ENCODE data around the gene TBC1D23.

DNA sequence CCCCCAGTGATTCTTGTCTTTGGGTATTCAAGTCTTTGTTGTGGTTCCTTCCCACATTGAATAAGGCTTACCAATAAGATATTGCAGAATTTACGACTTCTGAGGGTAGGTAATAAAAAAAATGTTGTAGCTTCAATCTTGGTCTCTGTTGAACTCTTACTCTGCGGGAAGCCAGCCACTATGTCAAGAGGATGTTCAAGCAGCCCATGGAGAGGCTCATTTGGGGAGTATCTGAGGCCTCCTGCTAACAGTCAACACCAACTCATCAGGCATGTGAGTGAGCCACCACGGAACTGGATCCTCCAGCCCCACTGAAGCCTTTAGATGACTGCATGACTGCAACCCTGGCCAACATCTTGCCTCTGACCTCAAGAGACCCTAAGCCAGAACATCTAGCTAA lies 3.2 kb upstream of the TBC1D23 start:
- TF ChIP-seq, protein P1, sequence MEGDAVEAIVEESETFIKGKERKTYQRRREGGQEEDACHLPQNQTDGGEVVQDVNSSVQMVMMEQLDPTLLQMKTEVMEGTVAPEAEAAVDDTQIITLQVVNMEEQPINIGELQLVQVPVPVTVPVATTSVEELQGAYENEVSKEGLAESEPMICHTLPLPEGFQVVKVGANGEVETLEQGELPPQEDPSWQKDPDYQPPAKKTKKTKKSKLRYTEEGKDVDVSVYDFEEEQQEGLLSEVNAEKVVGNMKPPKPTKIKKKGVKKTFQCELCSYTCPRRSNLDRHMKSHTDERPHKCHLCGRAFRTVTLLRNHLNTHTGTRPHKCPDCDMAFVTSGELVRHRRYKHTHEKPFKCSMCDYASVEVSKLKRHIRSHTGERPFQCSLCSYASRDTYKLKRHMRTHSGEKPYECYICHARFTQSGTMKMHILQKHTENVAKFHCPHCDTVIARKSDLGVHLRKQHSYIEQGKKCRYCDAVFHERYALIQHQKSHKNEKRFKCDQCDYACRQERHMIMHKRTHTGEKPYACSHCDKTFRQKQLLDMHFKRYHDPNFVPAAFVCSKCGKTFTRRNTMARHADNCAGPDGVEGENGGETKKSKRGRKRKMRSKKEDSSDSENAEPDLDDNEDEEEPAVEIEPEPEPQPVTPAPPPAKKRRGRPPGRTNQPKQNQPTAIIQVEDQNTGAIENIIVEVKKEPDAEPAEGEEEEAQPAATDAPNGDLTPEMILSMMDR (conservative IDR thresholded peaks at IDR 0.05; ENCODE audit: low read depth in 2 of 2): no peak
- TF ChIP-seq, protein P2, sequence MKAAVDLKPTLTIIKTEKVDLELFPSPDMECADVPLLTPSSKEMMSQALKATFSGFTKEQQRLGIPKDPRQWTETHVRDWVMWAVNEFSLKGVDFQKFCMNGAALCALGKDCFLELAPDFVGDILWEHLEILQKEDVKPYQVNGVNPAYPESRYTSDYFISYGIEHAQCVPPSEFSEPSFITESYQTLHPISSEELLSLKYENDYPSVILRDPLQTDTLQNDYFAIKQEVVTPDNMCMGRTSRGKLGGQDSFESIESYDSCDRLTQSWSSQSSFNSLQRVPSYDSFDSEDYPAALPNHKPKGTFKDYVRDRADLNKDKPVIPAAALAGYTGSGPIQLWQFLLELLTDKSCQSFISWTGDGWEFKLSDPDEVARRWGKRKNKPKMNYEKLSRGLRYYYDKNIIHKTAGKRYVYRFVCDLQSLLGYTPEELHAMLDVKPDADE (IDR thresholded peaks at IDR 0.05): no peak
- TF ChIP-seq, protein P3, sequence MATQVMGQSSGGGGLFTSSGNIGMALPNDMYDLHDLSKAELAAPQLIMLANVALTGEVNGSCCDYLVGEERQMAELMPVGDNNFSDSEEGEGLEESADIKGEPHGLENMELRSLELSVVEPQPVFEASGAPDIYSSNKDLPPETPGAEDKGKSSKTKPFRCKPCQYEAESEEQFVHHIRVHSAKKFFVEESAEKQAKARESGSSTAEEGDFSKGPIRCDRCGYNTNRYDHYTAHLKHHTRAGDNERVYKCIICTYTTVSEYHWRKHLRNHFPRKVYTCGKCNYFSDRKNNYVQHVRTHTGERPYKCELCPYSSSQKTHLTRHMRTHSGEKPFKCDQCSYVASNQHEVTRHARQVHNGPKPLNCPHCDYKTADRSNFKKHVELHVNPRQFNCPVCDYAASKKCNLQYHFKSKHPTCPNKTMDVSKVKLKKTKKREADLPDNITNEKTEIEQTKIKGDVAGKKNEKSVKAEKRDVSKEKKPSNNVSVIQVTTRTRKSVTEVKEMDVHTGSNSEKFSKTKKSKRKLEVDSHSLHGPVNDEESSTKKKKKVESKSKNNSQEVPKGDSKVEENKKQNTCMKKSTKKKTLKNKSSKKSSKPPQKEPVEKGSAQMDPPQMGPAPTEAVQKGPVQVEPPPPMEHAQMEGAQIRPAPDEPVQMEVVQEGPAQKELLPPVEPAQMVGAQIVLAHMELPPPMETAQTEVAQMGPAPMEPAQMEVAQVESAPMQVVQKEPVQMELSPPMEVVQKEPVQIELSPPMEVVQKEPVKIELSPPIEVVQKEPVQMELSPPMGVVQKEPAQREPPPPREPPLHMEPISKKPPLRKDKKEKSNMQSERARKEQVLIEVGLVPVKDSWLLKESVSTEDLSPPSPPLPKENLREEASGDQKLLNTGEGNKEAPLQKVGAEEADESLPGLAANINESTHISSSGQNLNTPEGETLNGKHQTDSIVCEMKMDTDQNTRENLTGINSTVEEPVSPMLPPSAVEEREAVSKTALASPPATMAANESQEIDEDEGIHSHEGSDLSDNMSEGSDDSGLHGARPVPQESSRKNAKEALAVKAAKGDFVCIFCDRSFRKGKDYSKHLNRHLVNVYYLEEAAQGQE (IDR thresholded peaks at IDR 0.05; ENCODE audit: unreplicated experiment): no peak
- TF ChIP-seq EZH2 (IDR thresholded peaks at IDR 0.05; ENCODE audit: low read depth, unreplicated experiment) (no peak), POLR2AphosphoS5 (IDR thresholded peaks at IDR 0.05; ENCODE audit: low read depth) (no peak), ZNF331 (CRISPR knock-in tag; IDR thresholded peaks at IDR 0.05; ENCODE audit: low read depth) (no peak), EZH2phosphoT487 (IDR thresholded peaks at IDR 0.05; ENCODE audit: unreplicated experiment) (no peak), JUNB (IDR thresholded peaks at IDR 0.05; ENCODE audit: unreplicated experiment) (no peak), CREB1 (CRISPR knock-in tag; IDR thresholded peaks at IDR 0.05; ENCODE audit: low read depth) (no peak), STAT1 (IDR thresholded peaks at IDR 0.05; ENCODE audit: unreplicated experiment) (no peak)

Data from GM23338 (cell line).